IMR-90 (cell line): ENCODE measurements around the gene CYP39A1. TPM values are rescaled to one million over a fixed set of nuclear protein-coding genes. Genes with fewer than 3 reads are reported as not detected.
"Not testable (repeated sequence)": the region's sequence is repeated elsewhere in the genome, so short reads cannot be mapped to it uniquely, and the experiment has no call there.

ENCODE experiments used
- ATAC-seq: fragments of 200-7000 bp; cut with Tn5 transposase; 2 replicates; pipeline ENCODE4 v1.9.1; 2020; ENCODE audit warnings: low read depth, mild to moderate bottlenecking, moderate library complexity
- BruUV-seq: library from RNA; stranded (reverse); fragments of 400-500 nt; replicated peaks from 2 replicates; lab custom pipeline; 2021; lab: Mats Ljungman, UMichigan
- CTCF ChIA-PET: fragments of 300-600 bp; formaldehyde crosslinking; extraction: SDS; loops from one replicate; lab custom pipeline; 2021; ENCODE audit warnings: antibody characterized with exemption; lab: Yijun Ruan, JAX
- POLR2A ChIA-PET: fragments of 300-600 bp; sonication (Branson Sonifier 250); formaldehyde crosslinking; loops from one replicate; lab custom pipeline; 2022; ENCODE audit warnings: antibody characterized with exemption; ENCODE audit not compliant: unreplicated experiment; lab: Charles Lee
- DNase-seq: peaks from one replicate; pipeline ENCODE4 v3.0.0; 2013
- H2AFZ ChIP-seq: replicated peaks from 2 replicates; pipeline ENCODE3; 2013; ENCODE audit warnings: low read length, mild to moderate bottlenecking; ENCODE audit not compliant: poor library complexity
- H2AK5ac ChIP-seq: 2 replicates; pipeline ENCODE4 v1.6.1; 2013; ENCODE audit warnings: low read depth, low read length, inconsistent platforms
- H2AK9ac ChIP-seq: replicated peaks from 2 replicates; pipeline ENCODE3; 2013; ENCODE audit warnings: mild to moderate bottlenecking, low read depth, low read length, moderate library complexity; ENCODE audit not compliant: poor library complexity
- H2BK120ac ChIP-seq: 2 replicates; pipeline ENCODE4 v1.6.1; 2013; ENCODE audit warnings: low read depth, low read length, inconsistent platforms
- H2BK15ac ChIP-seq: 3 replicates; pipeline ENCODE4 v1.6.1; 2013; ENCODE audit warnings: low read depth, low read length, inconsistent platforms
- H2BK20ac ChIP-seq: 2 replicates; pipeline ENCODE4 v1.6.1; 2013; ENCODE audit warnings: low read depth, mild to moderate bottlenecking, inconsistent platforms, low read length, moderate library complexity
- H2BK5ac ChIP-seq: 2 replicates; pipeline ENCODE4 v1.6.1; 2013; ENCODE audit warnings: mild to moderate bottlenecking, low read depth, low read length, inconsistent platforms; ENCODE audit not compliant: poor library complexity, severe bottlenecking
- H3K14ac ChIP-seq: replicated peaks from 2 replicates; pipeline ENCODE4 v1.6.1; 2013; ENCODE audit warnings: low read depth, low read length, inconsistent platforms
- H3K18ac ChIP-seq: 2 replicates; pipeline ENCODE4 v1.6.1; 2013; ENCODE audit warnings: low read depth, low read length, control low read depth
- H3K23ac ChIP-seq: 2 replicates; pipeline ENCODE4 v1.6.1; 2013; ENCODE audit warnings: low read depth, low read length, inconsistent platforms
- H3K27ac ChIP-seq: 2 replicates; pipeline ENCODE4 v1.5.1; 2013; ENCODE audit warnings: mild to moderate bottlenecking, control low read depth, low read length; ENCODE audit not compliant: insufficient read depth
- H3K27me3 ChIP-seq: 2 replicates; pipeline ENCODE4 v1.6.1; 2013; ENCODE audit warnings: low read length; ENCODE audit not compliant: control insufficient read depth, insufficient read depth
- H3K36me3 ChIP-seq: 2 replicates; pipeline ENCODE4 v1.6.1; 2013; ENCODE audit warnings: low read length, mixed read lengths; ENCODE audit not compliant: control insufficient read depth, insufficient read depth
- H3K4ac ChIP-seq: 2 replicates; pipeline ENCODE4 v1.6.1; 2013; ENCODE audit warnings: low read depth, low read length, inconsistent platforms
- H3K4me1 ChIP-seq: 2 replicates; pipeline ENCODE4 v1.6.1; 2013; ENCODE audit warnings: low read length, mixed read lengths; ENCODE audit not compliant: control insufficient read depth, insufficient read depth
- H3K4me2 ChIP-seq: 2 replicates; pipeline ENCODE4 v1.6.1; 2013; ENCODE audit warnings: low read depth, mild to moderate bottlenecking, control low read depth, low read length, moderate library complexity
- H3K4me3 ChIP-seq: 2 replicates; pipeline ENCODE4 v1.5.1; 2013; ENCODE audit warnings: low read depth, mild to moderate bottlenecking, control low read depth, low read length, moderate library complexity; ENCODE audit not compliant: insufficient read depth
- H3K56ac ChIP-seq: 2 replicates; pipeline ENCODE4 v1.6.1; 2013; ENCODE audit warnings: low read length, inconsistent platforms; ENCODE audit not compliant: insufficient read depth; ENCODE audit errors: extremely low read depth
- H3K79me1 ChIP-seq, 2 experiments: 2 replicates each; pipeline ENCODE4 v1.6.1; 2013; ENCODE audit warnings: low read length in 2 of 2, inconsistent platforms in 1 of 2, low read depth in 1 of 2
- H3K9ac ChIP-seq: 2 replicates; pipeline ENCODE4 v1.6.1; 2013; ENCODE audit warnings: low read depth, low read length, control low read depth
- H3K9me1 ChIP-seq: 2 replicates; pipeline ENCODE4 v1.6.1; 2013; ENCODE audit warnings: low read length, inconsistent platforms; ENCODE audit not compliant: insufficient read depth
- H3K9me3 ChIP-seq: 2 replicates; pipeline ENCODE4 v1.6.1; 2013; ENCODE audit warnings: low read length; ENCODE audit not compliant: control insufficient read depth, insufficient read depth
- H4K20me1 ChIP-seq: 2 replicates; pipeline ENCODE4 v1.6.1; 2013; ENCODE audit warnings: low read length, inconsistent platforms; ENCODE audit not compliant: insufficient read depth
- H4K5ac ChIP-seq: 2 replicates; pipeline ENCODE4 v1.6.1; 2013; ENCODE audit warnings: mild to moderate bottlenecking, low read depth, low read length, control low read depth
- H4K8ac ChIP-seq, 2 experiments: 2 replicates each; pipeline ENCODE4 v1.6.1; 2013; ENCODE audit warnings: low read depth in 2 of 2, low read length in 2 of 2, control low read depth in 1 of 2, inconsistent platforms in 1 of 2
- H4K91ac ChIP-seq: 2 replicates; pipeline ENCODE4 v1.6.1; 2013; ENCODE audit warnings: low read depth, low read length, inconsistent platforms; ENCODE audit not compliant: insufficient read depth
- CEBPB ChIP-seq: IDR thresholded peaks from 2 replicates; pipeline ENCODE4 v1.6.1; 2012; ENCODE audit warnings: low read depth, low read length, improper control_type of control experiment
- MAFK ChIP-seq: IDR thresholded peaks from 2 replicates; pipeline ENCODE4 v1.6.1; 2012; ENCODE audit warnings: low read depth, low read length, improper control_type of control experiment
- RCOR1 ChIP-seq: IDR thresholded peaks from 2 replicates; pipeline ENCODE4 v1.6.1; 2012; ENCODE audit warnings: mild to moderate bottlenecking, low read length, improper control_type of control experiment; ENCODE audit not compliant: insufficient replicate concordance
- RFX5 ChIP-seq: IDR thresholded peaks from 2 replicates; pipeline ENCODE4 v1.8.0; 2012; ENCODE audit warnings: low read depth, mild to moderate bottlenecking, low read length, moderate library complexity
- WGBS, 2 experiments: methylation state at CpG; one replicate each; pipeline versions ENCODE4 v1.1.5 to v1.1.7; 2013; ENCODE audit warnings: missing lambda C conversion rate in 2 of 2; ENCODE audit not compliant: insufficient read length in 1 of 2; ENCODE audit errors: extremely low coverage in 2 of 2; 5-methylcytosine and 5-hydroxymethylcytosine counted together
- dilution Hi-C: fragments of 300-500 bp; cut with HindIII; formaldehyde crosslinking; loops from one replicate; pipeline ENCODE4 v1.14.3; 2018; ENCODE audit warnings: low sequenced_read_pairs; ENCODE audit not compliant: unreplicated experiment
- in situ Hi-C: fragments of 300-500 bp; cut with MboI; formaldehyde crosslinking; loops from 3 replicates; pipeline ENCODE4 v1.14.3; 2019; ENCODE audit warnings: low sequenced_read_pairs, inconsistent platforms, mixed read lengths
- intact Hi-C: fragments of 100-400 bp; cut with micrococcal nuclease; formaldehyde crosslinking; loops from 2 replicates; pipeline ENCODE4 v1.10.0; 2022
- polyA plus RNA-seq, 3 experiments: library from polyadenylated mRNA; depleted of rRNA; stranded (reverse); fragments of >200 nt; gene quantifications; 2 replicates each; pipeline ENCODE4 v1.2.3, GENCODE V29; 2012; ENCODE audit warnings: low replicate concordance in 1 of 3
- total RNA-seq: library from RNA; depleted of rRNA; stranded (reverse); fragments of >200 nt; gene quantifications from 2 replicates; pipeline ENCODE4 v1.2.3, GENCODE V29; 2012

Gene CYP39A1
- total and polyA plus RNA-seq, 2 of the 4 experiments (the other 2 are of a cell fraction): 0.03 TPM; not detected in 1

- ATAC-seq: no peak
These were observed 3.6 kb downstream of the CYP39A1 start for GRCh38 chr6:46648869-46649492.

GRCh38 chr6:46648108-46648507 lies 4.5 kb downstream of the CYP39A1 start:
- ATAC-seq, H3K4me3 ChIP-seq, H3K9ac ChIP-seq, H2AFZ ChIP-seq, H2BK15ac ChIP-seq, in situ Hi-C loops, H3K4me2 ChIP-seq, H2BK120ac ChIP-seq, H3K36me3 ChIP-seq, H3K14ac ChIP-seq, H2AK5ac ChIP-seq, H3K56ac ChIP-seq, H4K20me1 ChIP-seq, DNase-seq, dilution Hi-C loops, intact Hi-C loops, CTCF ChIA-PET, H4K5ac ChIP-seq, H4K8ac ChIP-seq, H3K23ac ChIP-seq, H2BK5ac ChIP-seq, H4K91ac ChIP-seq, H3K27ac ChIP-seq, H2BK20ac ChIP-seq, H3K79me1 ChIP-seq, H3K4me1 ChIP-seq, H2AK9ac ChIP-seq, BruUV-seq, H3K9me3 ChIP-seq, H3K4ac ChIP-seq, H3K18ac ChIP-seq, H3K9me1 ChIP-seq, POLR2A ChIA-PET, H3K27me3 ChIP-seq: not testable (repeated sequence)
- WGBS, 2 experiments: no CpG with 5 or more reads among the region's 4 CpGs

More at GRCh38 chr6:46648869-46649492, 3.6 kb downstream of the CYP39A1 start:
- Histone ChIP-seq H3K4me1 (no peaks in the 10 kb centered on the region), H2BK20ac (no peak overlapping the region), H4K5ac (no peak overlapping the region), H2BK15ac (no peak overlapping the region), H3K27ac (no peak overlapping the region), H3K18ac (no peak overlapping the region), H2AFZ (no peak overlapping the region), H3K27me3 (no peaks in the 10 kb centered on the region), H3K23ac (no peak overlapping the region), H3K9me1 (no peaks in the 10 kb centered on the region), H3K4me2 (no peak overlapping the region), H3K56ac (no peak overlapping the region), H3K14ac (no peak overlapping the region), H2BK5ac (no peak overlapping the region), H4K91ac (no peak overlapping the region), H3K4ac (no peak overlapping the region), H2AK9ac (no peak overlapping the region), H3K9me3 (no peaks in the 10 kb centered on the region), H3K9ac (no peak overlapping the region), H2AK5ac (no peak overlapping the region), H3K79me1 (no peaks in the 10 kb centered on the region), H2BK120ac (no peak overlapping the region), H4K20me1 (no peaks in the 10 kb centered on the region), H3K36me3 (no peaks in the 10 kb centered on the region), H4K8ac (no peak overlapping the region), H3K4me3 (no peak overlapping the region)
- TF ChIP-seq RFX5 (no peak), MAFK (no peak), CEBPB (no peak), RCOR1 (no peak)
- intact Hi-C loops (no loop called here), in situ Hi-C loops (no loop called here), dilution Hi-C loops (no loop called here)
- ChIA-PET POLR2A (no interaction called here), CTCF (no interaction called here)
- no TSS peak for BruUV-seq
- DNase-seq: no peak
- 60% methylated on average over 2 of the region's 5 CpGs; no CpG with 5 or more reads in 1 of the 2 experiments for WGBS, 2 experiments
